Stimulated activated CD4-positive, alpha-beta T cell treated with anti-CD3 and anti-CD28 coated beads, TNF-alpha, amount 100 ng/mL, for 1 hour (primary cell): ENCODE measurements around the gene PRKCI.
"Not testable (repeated sequence)": the region's sequence is repeated elsewhere in the genome, so short reads cannot be mapped to it uniquely, and the experiment has no call there.

ENCODE experiments used
- DNase-seq, 3 donors: peaks; one replicate each; pipeline ENCODE4 v3.0.0-alpha.2; 2020; ENCODE audit warnings: low read depth in 3 of 3, low spot score in 1 of 3

PRKCI gene

GRCh38 chr3:170222647-170223541 lies 670 bp downstream of the PRKCI start:
- DNase-seq: peak in 1 of 3 donors; percentile 27

GRCh38 chr3:170225166-170225565 lies 2.9 kb downstream of the PRKCI start:
- no peak for DNase-seq

GRCh38 chr3:170226426-170226960 lies 4.3 kb downstream of the PRKCI start:
- no peak for DNase-seq

- DNase-seq: no peak
Measured at GRCh38 chr3:170228093-170228766, 6.0 kb downstream of the PRKCI start.

- no peak for DNase-seq
Measured at GRCh38 chr3:170232266-170232665, 10.0 kb downstream of the PRKCI start.

GRCh38 chr3:170233530-170233929 lies 11.3 kb downstream of the PRKCI start:
- no peak for DNase-seq

- DNase-seq: no peak
Measured at GRCh38 chr3:170240142-170240541, 17.9 kb downstream of the PRKCI start.

GRCh38 chr3:170240671-170241070 lies 18.4 kb downstream of the PRKCI start:
- DNase-seq: no peak

GRCh38 chr3:170244576-170244975 lies 22.4 kb downstream of the PRKCI start:
- no peak for DNase-seq

- DNase-seq: no peak
Measured at GRCh38 chr3:170247875-170248274, 25.7 kb downstream of the PRKCI start.

GRCh38 chr3:170256597-170256996 lies 34.4 kb downstream of the PRKCI start:
- DNase-seq: no peak

GRCh38 chr3:170257145-170257544 lies 34.9 kb downstream of the PRKCI start:
- DNase-seq: no peak

- no peak for DNase-seq
Measured at GRCh38 chr3:170258105-170258487, 35.9 kb downstream of the PRKCI start.

GRCh38 chr3:170259907-170260306 lies 37.7 kb downstream of the PRKCI start:
- no peak for DNase-seq

- DNase-seq: no peak
Measured at GRCh38 chr3:170267793-170268192, 45.6 kb downstream of the PRKCI start.

- DNase-seq: not testable (repeated sequence)
Measured at GRCh38 chr3:170269673-170270254, 47.5 kb downstream of the PRKCI start.

GRCh38 chr3:170270282-170270881 lies 48.2 kb downstream of the PRKCI start:
- no peak for DNase-seq

- no peak for DNase-seq
Measured at GRCh38 chr3:170274641-170275040, 52.4 kb downstream of the PRKCI start.

GRCh38 chr3:170275832-170276231 lies 53.6 kb downstream of the PRKCI start:
- DNase-seq: no peak

- not testable (repeated sequence) for DNase-seq
Measured at GRCh38 chr3:170277311-170277710, 55.1 kb downstream of the PRKCI start.

- no peak for DNase-seq
Measured at GRCh38 chr3:170277833-170278580, 55.8 kb downstream of the PRKCI start.
